Colonic mucosa (tissue), 4 donors: ENCODE data around the gene TRIM63. TPM values are rescaled to one million over a fixed set of nuclear protein-coding genes. Genes with fewer than 3 reads are reported as not detected.
A peak's percentile ranks its signal among the peaks of the same experiment; 100 is the strongest.

Source experiments
- DNase-seq: peaks from one replicate; pipeline ENCODE4 v3.0.0-alpha.2; 2020
- H3K27ac ChIP-seq: fragments of 200-600 bp; one replicate; pipeline ENCODE4 v1.8.0; 2021
- H3K27me3 ChIP-seq: fragments of 200-600 bp; one replicate; pipeline ENCODE4 v1.8.0; 2021
- H3K36me3 ChIP-seq: fragments of 200-600 bp; one replicate; pipeline ENCODE4 v1.8.0; 2021
- H3K4me1 ChIP-seq: fragments of 200-600 bp; one replicate; pipeline ENCODE4 v1.8.0; 2021; ENCODE audit warnings: mild to moderate bottlenecking
- H3K4me3 ChIP-seq: fragments of 200-600 bp; one replicate; pipeline ENCODE4 v1.8.0; 2021
- H3K9ac ChIP-seq, 2 donors: one replicate each; pipeline ENCODE4 v1.7.0; 2013; ENCODE audit warnings: control low read depth in 2 of 2, low read depth in 2 of 2, low read length in 2 of 2
- H3K9me3 ChIP-seq: fragments of 200-600 bp; one replicate; pipeline ENCODE4 v1.8.0; 2021
- intact Hi-C: fragments of 100-400 bp; cut with DNase I; formaldehyde crosslinking; loops from one replicate; pipeline ENCODE4 v1.14.1; 2022
- total RNA-seq, 2 donors: library from RNA; stranded (reverse); fragmentation: NEBNext Ultra II Directional in 1 of 2; extraction: Animal tissue kit (Norgen Biotek cat#: 25700) in 1 of 2; gene quantifications; one replicate each; pipeline ENCODE4 v1.2.1, GENCODE V29; 2021
- TF ChIP-seq, protein P1 (sequence below): fragments of 200-600 bp; IDR thresholded peaks from one replicate; pipeline ENCODE4 v1.8.0; 2022; ENCODE audit warnings: antibody characterized with exemption, mild to moderate bottlenecking
- donor health status: healthy.
- donor health status: DM: no; HTN: no; CAD: no.
- donor health status: DM: no; HTN: no; CAD: no.

TRIM63 gene
- total RNA-seq, 2 donors from 2014 or later: 0.15 TPM; not detected in 1

DNA sequence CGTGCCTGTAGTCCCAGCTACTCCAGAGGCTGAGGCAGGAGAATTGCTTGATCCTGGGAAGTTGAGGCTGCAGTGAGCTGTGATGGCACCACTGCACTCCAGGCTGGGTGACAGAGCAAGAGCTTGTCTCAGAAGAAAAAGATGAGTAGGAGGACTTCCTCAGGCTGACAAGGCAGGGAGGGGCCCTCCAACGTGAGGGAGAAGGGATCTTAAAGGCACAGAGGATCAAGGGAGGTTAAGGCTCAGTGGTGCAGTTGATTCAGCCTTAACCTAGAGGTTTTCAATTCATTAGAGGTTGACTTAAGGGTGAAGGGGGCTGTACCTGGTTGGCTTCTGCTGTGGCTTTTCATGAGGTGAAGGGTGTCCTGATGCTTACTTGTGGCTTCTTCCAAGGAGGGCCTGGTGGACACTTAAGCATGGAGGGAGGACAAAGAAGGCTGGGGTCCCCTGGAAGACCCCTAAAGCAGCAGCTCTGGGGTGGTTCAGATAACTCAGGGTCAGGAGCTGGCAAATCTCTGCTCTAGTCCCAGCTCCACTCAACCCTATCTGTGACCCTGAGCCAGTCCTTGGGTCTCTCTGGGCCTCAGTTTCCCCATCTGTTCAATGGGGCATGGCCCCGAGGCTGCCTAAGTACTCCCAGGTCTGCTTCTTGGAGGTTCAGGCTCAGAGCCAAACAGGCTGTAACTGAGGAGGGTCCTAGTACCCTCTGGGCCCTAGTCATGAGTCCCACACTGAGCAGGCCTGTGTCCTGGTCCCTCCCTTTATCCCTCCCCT lies 39.5 kb downstream of the TRIM63 start:
- Histone ChIP-seq H3K36me3 (no peaks in the 10 kb centered on the region), H3K4me3 (no peak overlapping the region), H3K4me1 (no peaks in the 10 kb centered on the region), H3K27ac (no peak overlapping the region), H3K9ac (no peak overlapping the region), H3K9me3 (no peaks in the 10 kb centered on the region), H3K27me3 (no peaks in the 10 kb centered on the region)
- TF ChIP-seq, protein P1, sequence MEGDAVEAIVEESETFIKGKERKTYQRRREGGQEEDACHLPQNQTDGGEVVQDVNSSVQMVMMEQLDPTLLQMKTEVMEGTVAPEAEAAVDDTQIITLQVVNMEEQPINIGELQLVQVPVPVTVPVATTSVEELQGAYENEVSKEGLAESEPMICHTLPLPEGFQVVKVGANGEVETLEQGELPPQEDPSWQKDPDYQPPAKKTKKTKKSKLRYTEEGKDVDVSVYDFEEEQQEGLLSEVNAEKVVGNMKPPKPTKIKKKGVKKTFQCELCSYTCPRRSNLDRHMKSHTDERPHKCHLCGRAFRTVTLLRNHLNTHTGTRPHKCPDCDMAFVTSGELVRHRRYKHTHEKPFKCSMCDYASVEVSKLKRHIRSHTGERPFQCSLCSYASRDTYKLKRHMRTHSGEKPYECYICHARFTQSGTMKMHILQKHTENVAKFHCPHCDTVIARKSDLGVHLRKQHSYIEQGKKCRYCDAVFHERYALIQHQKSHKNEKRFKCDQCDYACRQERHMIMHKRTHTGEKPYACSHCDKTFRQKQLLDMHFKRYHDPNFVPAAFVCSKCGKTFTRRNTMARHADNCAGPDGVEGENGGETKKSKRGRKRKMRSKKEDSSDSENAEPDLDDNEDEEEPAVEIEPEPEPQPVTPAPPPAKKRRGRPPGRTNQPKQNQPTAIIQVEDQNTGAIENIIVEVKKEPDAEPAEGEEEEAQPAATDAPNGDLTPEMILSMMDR: no peak
- DNase-seq: no peak
- intact Hi-C loops: no loop called here

DNA sequence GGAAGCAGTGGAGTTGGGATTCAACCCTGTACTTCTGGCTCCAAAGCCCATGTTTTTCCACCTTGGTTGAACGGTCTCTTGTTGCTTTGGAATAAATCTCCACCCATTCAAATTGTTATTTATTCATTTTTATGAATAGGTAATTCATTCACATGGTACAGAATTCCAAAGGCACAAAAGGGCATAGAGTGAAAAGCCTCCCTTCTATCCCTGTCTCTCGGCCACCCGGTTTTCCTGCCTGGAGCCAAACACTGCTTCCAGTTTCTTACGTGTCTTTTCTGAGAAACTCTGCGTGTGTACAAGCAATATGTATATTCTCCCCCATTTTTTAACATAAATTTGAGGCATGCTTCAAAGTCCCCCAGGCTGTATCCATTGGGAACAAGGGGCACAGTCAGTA lies 41.9 kb downstream of the TRIM63 start:
- H3K27me3 ChIP-seq: no peaks in the 10 kb centered on the region
- no peak overlapping the region for H3K9ac ChIP-seq
- no peak overlapping the region for H3K4me3 ChIP-seq
- H3K27ac ChIP-seq: no peak overlapping the region
- DNase-seq: no peak
- H3K36me3 ChIP-seq: no peaks in the 10 kb centered on the region
- TF ChIP-seq, protein P1: no peak
- intact Hi-C loops: no loop called here
- H3K4me1 ChIP-seq: no peaks in the 10 kb centered on the region
- H3K9me3 ChIP-seq: no peaks in the 10 kb centered on the region

DNA sequence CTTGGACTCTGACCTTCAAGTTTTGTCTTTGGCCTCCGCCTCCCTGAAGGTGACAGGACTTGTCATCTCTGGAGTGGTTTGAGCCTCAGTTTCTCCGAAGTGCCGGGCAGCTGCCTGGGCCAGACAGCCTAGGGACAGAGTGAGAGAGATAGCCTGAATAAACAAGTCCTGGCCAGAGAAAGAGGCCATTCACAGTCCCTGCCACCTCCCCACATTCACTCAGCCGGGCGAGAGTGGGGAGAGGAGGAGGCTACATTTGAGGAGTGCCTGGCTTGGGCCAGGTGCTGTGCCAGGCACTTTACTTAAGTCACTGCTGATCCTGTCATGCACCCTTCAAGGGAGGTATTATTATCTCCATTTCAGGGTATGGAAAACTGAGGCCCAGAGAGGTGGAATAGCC lies 42.4 kb downstream of the TRIM63 start:
- TF ChIP-seq, protein P1: no peak
- intact Hi-C loops: no loop called here
- no peaks in the 10 kb centered on the region for H3K4me1 ChIP-seq
- H3K4me3 ChIP-seq: no peak overlapping the region
- no peak for DNase-seq
- no peak overlapping the region for H3K9ac ChIP-seq
- H3K27ac ChIP-seq: no peak overlapping the region
- H3K36me3 ChIP-seq: no peaks in the 10 kb centered on the region
- no peaks in the 10 kb centered on the region for H3K27me3 ChIP-seq
- no peaks in the 10 kb centered on the region for H3K9me3 ChIP-seq

DNA sequence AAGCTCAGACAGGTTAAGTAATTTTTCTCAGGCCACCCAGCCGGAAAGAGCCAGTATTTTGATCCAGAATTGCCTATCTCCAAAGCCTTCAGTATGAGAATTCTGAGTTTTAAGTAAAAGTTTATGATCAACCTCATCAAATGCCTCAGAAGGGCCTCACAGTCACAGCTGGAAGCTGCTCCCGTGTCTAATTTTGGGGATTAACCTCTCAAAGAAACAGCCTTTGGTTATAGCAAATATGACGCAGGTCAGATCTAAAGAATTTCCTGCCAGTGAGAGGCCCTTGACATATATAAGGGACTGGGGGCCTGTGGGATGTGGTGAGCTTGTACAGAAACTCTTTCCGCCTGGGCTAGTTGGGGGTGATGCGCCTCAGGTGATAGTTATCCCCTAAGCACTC lies 43.6 kb downstream of the TRIM63 start:
- Histone ChIP-seq H3K4me1 (no peaks in the 10 kb centered on the region), H3K9ac (no peak overlapping the region), H3K36me3 (no peaks in the 10 kb centered on the region), H3K27ac (no peak overlapping the region), H3K9me3 (no peaks in the 10 kb centered on the region), H3K4me3 (no peak overlapping the region), H3K27me3 (no peaks in the 10 kb centered on the region)
- TF ChIP-seq, protein P1: no peak
- intact Hi-C loops: no loop called here
- DNase-seq: no peak

DNA sequence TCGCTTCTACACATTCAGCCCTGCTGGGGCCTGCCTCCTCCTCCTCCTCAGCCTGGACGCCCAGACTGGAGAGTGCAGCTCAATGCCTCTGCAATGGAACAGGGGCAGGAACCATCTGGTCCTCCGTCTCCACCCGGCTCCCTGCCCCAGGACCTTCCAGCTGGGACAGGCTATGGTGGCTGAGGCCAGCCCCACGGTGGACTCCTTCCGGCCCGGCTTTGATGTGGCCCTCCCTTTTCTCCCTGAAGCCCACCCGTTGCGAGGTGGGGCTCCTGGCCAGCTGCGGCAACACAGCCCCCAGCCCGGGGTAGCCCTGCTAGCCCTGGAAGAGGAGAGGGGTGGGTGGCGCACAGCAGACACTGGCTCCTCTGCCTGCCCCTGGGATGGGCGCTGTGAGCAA lies 44.4 kb downstream of the TRIM63 start:
- no peak for DNase-seq
- Histone ChIP-seq H3K27ac (no peak overlapping the region), H3K9ac (peak overlapping the region in 1 of 2 donors; percentile 12), H3K4me3 (no peak overlapping the region), H3K4me1 (no peaks in the 10 kb centered on the region), H3K27me3 (no peaks in the 10 kb centered on the region), H3K36me3 (no peaks in the 10 kb centered on the region), H3K9me3 (no peaks in the 10 kb centered on the region)
- intact Hi-C loops: no loop called here
- TF ChIP-seq, protein P1: no peak
